ENCODE data around the gene C11orf16. TPM values are rescaled to one million over a fixed set of nuclear protein-coding genes. Genes with fewer than 3 reads are reported as not detected.

Gene C11orf16
- total RNA-seq, 4 donors from 2014 or later: not detected

DNA sequence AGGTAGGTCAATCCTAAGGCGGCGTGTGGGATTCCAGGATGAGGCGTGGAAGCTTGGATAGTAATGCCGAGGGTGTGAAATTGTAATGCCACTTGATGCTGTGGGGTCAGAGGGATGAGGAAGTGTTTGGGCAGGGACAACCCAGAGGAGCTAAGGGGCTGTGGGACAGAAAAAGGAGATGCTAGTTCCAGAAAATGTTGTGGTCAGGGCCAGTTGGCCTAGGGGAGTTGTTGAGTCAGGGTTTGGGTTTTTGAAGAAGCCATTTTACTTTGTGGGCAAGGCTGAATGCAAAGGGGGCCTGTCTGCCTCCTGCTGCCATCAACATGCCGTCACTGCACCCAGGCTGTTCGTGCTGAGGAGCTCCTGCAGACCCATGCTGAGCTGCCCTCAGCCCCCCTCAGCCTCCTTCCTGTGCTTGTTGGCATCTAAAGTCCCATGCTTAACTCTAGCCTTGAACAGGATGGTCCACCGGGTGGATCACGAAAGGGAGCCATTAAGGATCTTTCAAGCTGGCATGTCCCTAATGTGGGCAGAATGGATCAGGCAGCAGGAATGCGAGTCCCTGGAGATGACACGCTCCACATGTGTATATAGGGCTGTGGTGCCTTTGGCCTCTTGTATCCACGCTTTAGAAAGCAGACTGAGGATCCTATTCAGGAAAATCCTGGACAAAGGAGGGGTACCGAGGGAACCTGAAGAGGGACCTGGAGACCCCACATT is 2.1 kb downstream of the C11orf16 start:
- no peak for TF ChIP-seq POLR2A (IDR thresholded peaks at IDR 0.05)
- TF ChIP-seq, protein P1, sequence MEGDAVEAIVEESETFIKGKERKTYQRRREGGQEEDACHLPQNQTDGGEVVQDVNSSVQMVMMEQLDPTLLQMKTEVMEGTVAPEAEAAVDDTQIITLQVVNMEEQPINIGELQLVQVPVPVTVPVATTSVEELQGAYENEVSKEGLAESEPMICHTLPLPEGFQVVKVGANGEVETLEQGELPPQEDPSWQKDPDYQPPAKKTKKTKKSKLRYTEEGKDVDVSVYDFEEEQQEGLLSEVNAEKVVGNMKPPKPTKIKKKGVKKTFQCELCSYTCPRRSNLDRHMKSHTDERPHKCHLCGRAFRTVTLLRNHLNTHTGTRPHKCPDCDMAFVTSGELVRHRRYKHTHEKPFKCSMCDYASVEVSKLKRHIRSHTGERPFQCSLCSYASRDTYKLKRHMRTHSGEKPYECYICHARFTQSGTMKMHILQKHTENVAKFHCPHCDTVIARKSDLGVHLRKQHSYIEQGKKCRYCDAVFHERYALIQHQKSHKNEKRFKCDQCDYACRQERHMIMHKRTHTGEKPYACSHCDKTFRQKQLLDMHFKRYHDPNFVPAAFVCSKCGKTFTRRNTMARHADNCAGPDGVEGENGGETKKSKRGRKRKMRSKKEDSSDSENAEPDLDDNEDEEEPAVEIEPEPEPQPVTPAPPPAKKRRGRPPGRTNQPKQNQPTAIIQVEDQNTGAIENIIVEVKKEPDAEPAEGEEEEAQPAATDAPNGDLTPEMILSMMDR (IDR thresholded peaks at IDR 0.05 in 4 of 5, conservative IDR thresholded peaks at IDR 0.05 in 1 of 5): no peak
- in situ Hi-C loops (cut with MboI; ENCODE audit: low sequenced_read_pairs in 4 of 4) (no loop called here), intact Hi-C loops (cut with DNase I; ENCODE audit: low total_unique reads) (no loop called here)
- no peaks in the 10 kb centered on the region for H3K27me3 ChIP-seq
- no peak for DNase-seq
- no peaks in the 10 kb centered on the region for H3K36me3 ChIP-seq
- H3K4me3 ChIP-seq: no peak overlapping the region
- ATAC-seq: no peak
- H3K27ac ChIP-seq: no peak overlapping the region
- H3K4me1 ChIP-seq: no peaks in the 10 kb centered on the region
- no peaks in the 10 kb centered on the region for H3K9me3 ChIP-seq

DNA sequence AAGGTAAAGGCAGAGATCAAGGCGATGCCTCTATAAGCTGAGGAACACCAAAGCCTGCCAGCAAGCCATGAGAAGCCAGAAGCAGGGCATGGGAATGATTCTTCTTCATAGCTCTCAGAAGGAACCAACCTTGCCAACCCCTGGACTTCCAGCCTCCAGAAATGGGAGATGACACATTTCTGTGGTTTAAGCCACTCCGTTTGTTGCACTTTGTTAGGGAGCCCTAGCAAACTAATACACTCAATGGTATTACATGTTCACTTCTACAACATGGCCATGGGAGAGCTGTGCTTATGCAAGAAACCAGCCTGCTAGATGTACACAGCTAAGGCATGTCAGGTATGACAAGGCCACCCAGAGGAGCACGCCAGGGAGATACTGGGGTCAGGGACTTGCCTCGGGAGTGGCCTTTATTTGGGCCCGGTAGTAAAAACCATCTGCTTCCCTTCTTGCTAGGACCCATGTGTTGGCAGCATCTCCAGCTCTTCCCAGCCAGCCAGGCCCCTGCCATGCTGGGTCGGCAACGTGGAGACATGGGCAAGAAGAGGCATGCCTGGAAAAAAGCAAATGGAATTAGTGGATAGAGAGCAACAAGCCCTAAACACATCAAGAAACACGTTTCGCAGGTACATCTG is 3.6 kb downstream of the C11orf16 start:
- TF ChIP-seq, protein P1 (IDR thresholded peaks at IDR 0.05 in 4 of 5, conservative IDR thresholded peaks at IDR 0.05 in 1 of 5): no peak
- no peak for TF ChIP-seq POLR2A (IDR thresholded peaks at IDR 0.05)
- no peak overlapping the region for H3K4me3 ChIP-seq
- intact Hi-C loops (cut with DNase I; ENCODE audit: low total_unique reads): no loop called here
- no peaks in the 10 kb centered on the region for H3K4me1 ChIP-seq
- no peaks in the 10 kb centered on the region for H3K27me3 ChIP-seq
- H3K36me3 ChIP-seq: peaks cover 0 to 8% of the 10 kb centered on the region in 2 donors
- no peaks in the 10 kb centered on the region for H3K9me3 ChIP-seq
- DNase-seq: no peak
- ATAC-seq: no peak
- in situ Hi-C loops (cut with MboI; ENCODE audit: low sequenced_read_pairs in 4 of 4): no loop called here
- H3K27ac ChIP-seq: no peak overlapping the region

DNA sequence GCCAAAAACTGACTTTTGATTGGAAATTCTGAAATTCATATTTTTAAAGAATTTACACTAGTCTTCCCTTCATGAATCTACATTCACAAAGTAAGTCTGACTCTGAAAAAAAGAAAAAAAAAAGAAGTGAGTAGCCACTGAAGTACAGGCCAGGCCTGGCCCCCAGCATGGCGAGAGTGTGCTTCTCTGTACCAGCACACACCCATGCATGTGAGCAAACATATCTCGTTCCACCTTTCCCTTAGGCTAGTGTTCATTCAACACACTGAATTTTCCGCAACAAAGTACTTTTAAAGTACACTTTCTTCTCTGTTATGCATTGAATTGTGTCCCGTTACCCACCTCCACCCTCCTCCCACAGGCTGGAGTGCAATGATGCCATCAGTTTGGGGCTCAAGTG is 4.5 kb downstream of the C11orf16 start:
- in situ Hi-C loops (cut with MboI; ENCODE audit: low sequenced_read_pairs in 4 of 4): no loop called here
- intact Hi-C loops (cut with DNase I; ENCODE audit: low total_unique reads): no loop called here
- Histone ChIP-seq H3K4me1 (no peaks in the 10 kb centered on the region), H3K36me3 (peaks cover 0 to 12% of the 10 kb centered on the region in 2 donors), H3K27ac (no peak overlapping the region), H3K9me3 (no peaks in the 10 kb centered on the region), H3K27me3 (no peaks in the 10 kb centered on the region), H3K4me3 (no peak overlapping the region)
- ATAC-seq: no peak
- TF ChIP-seq POLR2A (IDR thresholded peaks at IDR 0.05): no peak
- TF ChIP-seq, protein P1 (IDR thresholded peaks at IDR 0.05 in 4 of 5, conservative IDR thresholded peaks at IDR 0.05 in 1 of 5): no peak
- no peak for DNase-seq

DNA sequence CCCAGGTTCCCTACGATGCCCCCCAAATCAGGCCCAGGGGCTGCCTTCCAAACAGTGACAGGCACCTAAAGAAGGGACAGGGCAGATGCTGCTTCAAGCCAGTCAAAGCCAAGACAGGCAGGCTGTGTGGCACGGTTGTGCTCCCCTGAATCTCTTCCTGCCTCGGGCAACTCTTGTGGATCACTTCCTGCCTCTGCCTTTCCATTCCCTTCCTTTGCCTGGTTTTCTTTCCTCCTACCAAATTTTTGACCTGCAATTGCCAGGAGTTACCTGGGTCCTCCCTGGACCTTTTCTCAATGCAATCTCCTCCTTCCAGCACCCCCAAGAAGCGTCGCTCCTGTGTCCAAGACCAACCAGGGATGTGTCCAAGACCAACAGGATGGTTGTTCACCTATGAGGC is 5.5 kb downstream of the C11orf16 start:
- Histone ChIP-seq H3K27ac (no peak overlapping the region), H3K36me3 (peaks cover 0 to 21% of the 10 kb centered on the region in 2 donors), H3K4me1 (no peaks in the 10 kb centered on the region), H3K4me3 (no peak overlapping the region), H3K27me3 (no peaks in the 10 kb centered on the region), H3K9me3 (no peaks in the 10 kb centered on the region)
- in situ Hi-C loops (cut with MboI; ENCODE audit: low sequenced_read_pairs in 4 of 4): no loop called here
- intact Hi-C loops (cut with DNase I; ENCODE audit: low total_unique reads): no loop called here
- TF ChIP-seq, protein P1 (IDR thresholded peaks at IDR 0.05 in 4 of 5, conservative IDR thresholded peaks at IDR 0.05 in 1 of 5): no peak
- no peak for TF ChIP-seq POLR2A (IDR thresholded peaks at IDR 0.05)
- DNase-seq (no peak), ATAC-seq (no peak)
